TTC549 (cell line): ENCODE data around the gene CCDC91.
"Not testable (repeated sequence)": the region's sequence is repeated elsewhere in the genome, so short reads cannot be mapped to it uniquely, and the experiment has no call there.

ENCODE experiments used
- FAIRE-seq: peaks from 2 replicates; lab custom pipeline; 2012; peaks lifted over from hg19 to GRCh38; lab: Jason Lieb, UNC

CCDC91 gene

GRCh38 chr12:28374556-28374955 lies 184.3 kb downstream of the CCDC91 start:
- FAIRE-seq: no peak

GRCh38 chr12:28378736-28379135 lies 188.5 kb downstream of the CCDC91 start:
- FAIRE-seq: no peak

- FAIRE-seq: not testable (repeated sequence)
Measured at GRCh38 chr12:28379779-28380178, 189.5 kb downstream of the CCDC91 start.

DNA sequence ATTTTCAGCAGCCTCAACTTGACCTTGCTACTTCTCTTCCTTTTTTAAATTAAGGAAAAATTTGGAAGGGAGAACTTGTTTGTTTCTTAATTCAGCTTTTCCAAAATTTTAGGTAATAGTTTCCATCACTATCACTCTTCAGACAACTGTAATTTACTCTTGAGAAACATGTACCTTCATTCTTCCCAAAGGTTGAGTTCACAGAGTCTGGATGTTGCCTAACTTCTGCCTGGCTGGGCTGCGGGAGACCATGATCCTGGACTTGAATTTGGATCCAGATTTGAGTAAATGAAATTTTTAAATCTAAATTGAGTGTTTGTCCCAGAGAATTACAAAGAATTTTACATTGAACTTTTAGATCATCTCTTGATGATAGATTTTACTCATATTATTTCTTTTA lies 193.1 kb downstream of the CCDC91 start:
- no peak for FAIRE-seq

- FAIRE-seq: no peak
Measured at GRCh38 chr12:28388879-28389278, 198.6 kb downstream of the CCDC91 start.

- FAIRE-seq: no peak
Measured at GRCh38 chr12:28390206-28390605, 199.9 kb downstream of the CCDC91 start.

GRCh38 chr12:28390761-28391385 lies 200.6 kb downstream of the CCDC91 start:
- no peak for FAIRE-seq

- FAIRE-seq: no peak
Measured at GRCh38 chr12:28409892-28410291, 219.6 kb downstream of the CCDC91 start.

GRCh38 chr12:28413460-28414109 lies 223.3 kb downstream of the CCDC91 start:
- no peak for FAIRE-seq

DNA sequence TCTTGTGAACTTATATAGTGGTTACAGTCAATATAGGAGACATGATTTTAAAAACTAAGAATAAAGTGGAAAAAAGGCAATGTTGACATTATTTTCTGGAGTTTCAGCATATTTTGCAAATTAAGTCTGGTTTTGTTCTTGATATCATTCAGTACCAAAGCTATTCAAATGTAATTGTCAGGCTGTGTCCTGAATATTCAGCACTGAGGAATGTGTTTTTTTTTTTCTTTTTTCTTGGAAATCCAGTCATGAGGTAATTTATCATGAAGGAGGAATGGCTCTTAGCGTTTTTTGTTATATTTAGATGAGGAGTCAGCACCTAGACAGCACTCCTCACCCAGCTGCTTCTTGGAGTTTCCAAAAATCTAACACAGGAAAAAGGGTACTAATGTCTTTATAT lies 225.5 kb downstream of the CCDC91 start:
- FAIRE-seq: no peak

DNA sequence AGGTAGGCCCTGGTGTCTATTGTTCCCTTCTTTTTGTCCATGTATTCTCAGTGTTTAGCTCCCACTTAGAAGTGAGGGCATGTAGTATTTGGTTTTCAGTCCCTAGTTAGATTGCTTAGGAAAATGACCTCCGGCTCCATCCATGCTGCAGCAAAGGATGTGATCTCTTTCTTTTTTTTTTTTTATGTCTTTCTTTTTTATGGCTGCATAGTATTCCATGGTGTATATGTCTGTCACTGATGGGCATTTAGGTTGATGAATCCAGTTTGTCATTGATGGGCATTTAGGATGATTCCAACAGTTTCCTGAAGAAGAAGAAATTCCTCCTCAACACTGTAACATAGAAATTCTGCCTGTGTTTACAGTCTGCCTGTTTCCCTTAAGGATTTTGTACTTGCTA lies 231.1 kb downstream of the CCDC91 start:
- no peak for FAIRE-seq

GRCh38 chr12:28424965-28425364 lies 234.7 kb downstream of the CCDC91 start:
- FAIRE-seq: no peak

DNA sequence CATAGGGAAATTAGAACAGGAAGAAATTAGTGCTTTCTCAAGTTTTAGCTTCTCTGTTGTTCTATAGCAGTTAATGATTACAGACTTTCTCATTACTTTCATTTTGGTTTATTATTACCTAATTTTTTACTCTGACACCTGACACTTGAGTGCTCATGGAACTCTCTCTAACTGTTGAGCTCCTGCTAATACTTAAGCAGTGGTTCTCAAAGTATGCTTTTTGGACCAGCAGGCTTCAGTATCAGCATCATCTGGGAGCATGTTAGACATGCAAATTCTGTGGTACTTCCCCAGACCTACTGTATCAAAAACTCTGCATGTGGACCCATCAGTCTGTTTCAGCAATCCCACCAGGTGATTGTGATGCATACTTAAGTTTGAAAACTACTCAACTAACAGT lies 235.3 kb downstream of the CCDC91 start:
- FAIRE-seq: no peak

DNA sequence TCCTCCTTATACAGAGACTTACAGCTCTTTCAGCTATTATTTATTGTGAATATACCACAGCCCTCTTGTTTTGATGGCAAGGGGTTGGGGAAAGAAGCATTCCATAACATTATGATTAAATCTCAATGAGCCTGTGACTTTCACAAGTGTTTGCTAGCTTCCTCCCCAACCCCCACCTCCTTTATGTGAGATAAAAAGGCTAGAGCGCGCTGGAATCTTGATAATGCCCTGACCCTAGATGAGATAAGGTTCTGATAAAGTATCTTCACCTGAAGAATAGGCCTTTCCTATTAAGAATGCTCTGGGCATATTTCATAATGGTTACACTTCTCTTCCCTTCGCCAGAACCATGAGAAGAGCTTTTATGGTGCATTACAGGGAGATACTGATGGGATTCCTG lies 236.8 kb downstream of the CCDC91 start:
- FAIRE-seq: no peak

GRCh38 chr12:28440081-28440608 lies 249.9 kb downstream of the CCDC91 start:
- FAIRE-seq: no peak

GRCh38 chr12:28442101-28442500 lies 251.8 kb downstream of the CCDC91 start:
- FAIRE-seq: no peak

DNA sequence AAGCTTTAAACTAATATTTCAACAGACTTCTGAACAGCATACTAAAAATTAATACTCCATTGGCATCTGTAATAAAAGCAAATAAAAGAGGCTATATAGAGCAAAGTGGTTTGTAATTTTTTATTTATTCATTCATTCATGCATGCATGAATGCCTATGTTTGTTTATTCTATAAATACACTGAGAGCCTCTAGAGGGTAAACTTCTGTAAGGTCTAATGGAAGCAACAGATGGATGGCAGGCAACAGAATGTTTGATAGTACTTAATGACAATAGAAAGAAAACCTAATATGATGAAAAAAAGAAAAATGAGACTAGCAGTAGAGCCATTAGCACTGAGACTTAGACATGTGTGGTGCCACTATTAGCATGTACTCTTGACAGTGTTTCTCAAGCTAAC lies 253.1 kb downstream of the CCDC91 start:
- FAIRE-seq: no peak

GRCh38 chr12:28446031-28446430 lies 255.8 kb downstream of the CCDC91 start:
- FAIRE-seq: no peak

- no peak for FAIRE-seq
Measured at GRCh38 chr12:28453686-28454085, 263.4 kb downstream of the CCDC91 start.

- FAIRE-seq: no peak
Measured at GRCh38 chr12:28456934-28457710, 266.9 kb downstream of the CCDC91 start.

DNA sequence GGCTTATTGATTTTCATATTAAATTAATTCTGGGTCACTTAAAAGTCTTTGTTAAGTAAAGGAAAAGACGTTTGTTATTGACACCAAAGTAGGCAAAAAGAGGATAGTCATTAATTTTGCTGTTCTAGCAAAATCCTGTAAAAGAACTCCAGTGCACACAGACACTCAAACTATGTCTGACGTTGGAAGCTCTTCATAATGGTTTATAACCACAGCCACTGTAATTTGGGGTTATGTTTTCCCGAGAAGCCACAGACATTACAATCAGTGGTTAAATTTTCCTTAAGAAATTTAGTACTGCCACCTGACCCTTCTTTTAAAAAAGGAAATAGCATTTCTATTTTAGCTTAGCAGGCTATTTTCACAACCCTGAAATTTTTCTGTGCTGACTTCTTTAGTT lies 267.5 kb downstream of the CCDC91 start:
- FAIRE-seq: no peak

DNA sequence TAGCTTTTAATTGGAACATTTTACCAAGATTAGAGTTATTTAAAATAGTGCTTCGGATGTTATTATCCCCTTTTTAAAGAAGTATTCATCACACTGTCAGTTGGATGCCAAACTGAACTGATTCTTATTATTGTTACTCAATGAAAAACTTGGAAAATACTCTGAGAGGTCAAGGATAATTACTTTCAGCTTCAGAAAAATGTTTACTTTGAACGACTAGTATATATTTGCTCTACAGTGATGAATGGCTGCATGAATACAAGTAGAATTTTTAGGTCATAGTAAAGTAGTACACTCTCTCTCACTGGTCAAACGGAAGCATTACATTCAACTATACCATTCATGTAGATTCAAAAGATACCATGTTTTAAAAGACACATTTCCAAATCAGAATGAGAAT lies 269.2 kb downstream of the CCDC91 start:
- no peak for FAIRE-seq

GRCh38 chr12:28460420-28461130 lies 270.3 kb downstream of the CCDC91 start:
- FAIRE-seq: no peak
